Mesendoderm (in vitro differentiated cells): ENCODE results near the gene PCYT1B.
"Not testable (repeated sequence)": the region's sequence is repeated elsewhere in the genome, so short reads cannot be mapped to it uniquely, and the experiment has no call there.

Source experiments
- DNase-seq: peaks from one replicate; pipeline ENCODE4 v3.0.0; 2013
- H2AK5ac ChIP-seq: 2 replicates; pipeline ENCODE4 v1.6.1; 2013; ENCODE audit warnings: low read length, inconsistent platforms
- H2BK120ac ChIP-seq: 2 replicates; pipeline ENCODE4 v1.6.1; 2013; ENCODE audit warnings: low read depth, mild to moderate bottlenecking, low read length, moderate library complexity, mixed read lengths
- H2BK15ac ChIP-seq: replicated peaks from 2 replicates; pipeline ENCODE4 v1.6.1; 2013; ENCODE audit warnings: low read depth, mild to moderate bottlenecking, moderate library complexity
- H2BK5ac ChIP-seq: 2 replicates; pipeline ENCODE4 v1.6.1; 2013; ENCODE audit warnings: low read length, inconsistent platforms
- H3K18ac ChIP-seq: 2 replicates; pipeline ENCODE4 v1.6.1; 2013; ENCODE audit warnings: mild to moderate bottlenecking, low read length, mixed read lengths
- H3K23ac ChIP-seq: one replicate; pipeline ENCODE4 v1.6.1; 2013; ENCODE audit warnings: low read length
- H3K27ac ChIP-seq: 2 replicates; pipeline ENCODE4 v1.5.1; 2013; ENCODE audit warnings: low read depth, mild to moderate bottlenecking, inconsistent platforms, low read length, moderate library complexity
- H3K27me3 ChIP-seq: 2 replicates; pipeline ENCODE4 v1.6.1; 2013; ENCODE audit warnings: low read length, control low read depth, mild to moderate bottlenecking, inconsistent platforms; ENCODE audit not compliant: insufficient read depth, poor library complexity
- H3K36me3 ChIP-seq: 2 replicates; pipeline ENCODE4 v1.6.1; 2013; ENCODE audit warnings: low read length, inconsistent platforms; ENCODE audit not compliant: control insufficient read depth, insufficient read depth
- H3K4ac ChIP-seq: one replicate; pipeline ENCODE4 v1.6.1; 2013; ENCODE audit warnings: low read depth, mild to moderate bottlenecking, low read length, moderate library complexity
- H3K4me1 ChIP-seq: 2 replicates; pipeline ENCODE4 v1.6.1; 2013; ENCODE audit warnings: low read depth, low read length, inconsistent platforms; ENCODE audit not compliant: control insufficient read depth
- H3K4me2 ChIP-seq: 2 replicates; pipeline ENCODE4 v1.6.1; 2013; ENCODE audit warnings: low read length
- H3K4me3 ChIP-seq: 2 replicates; pipeline ENCODE4 v1.5.1; 2013; ENCODE audit warnings: mild to moderate bottlenecking, low read length
- H3K56ac ChIP-seq: one replicate; pipeline ENCODE4 v1.6.1; 2013; ENCODE audit warnings: low read length
- H3K79me1 ChIP-seq: 2 replicates; pipeline ENCODE4 v1.6.1; 2013; ENCODE audit warnings: low read length, inconsistent platforms
- H3K79me2 ChIP-seq: 2 replicates; pipeline ENCODE4 v1.6.1; 2013; ENCODE audit warnings: mild to moderate bottlenecking, low read length; ENCODE audit not compliant: control insufficient read depth, insufficient read depth
- H3K9ac ChIP-seq: 2 replicates; pipeline ENCODE4 v1.6.1; 2013; ENCODE audit warnings: low read length, inconsistent platforms
- H4K5ac ChIP-seq: one replicate; pipeline ENCODE4 v1.6.1; 2013; ENCODE audit warnings: low read length
- H4K8ac ChIP-seq: one replicate; pipeline ENCODE4 v1.6.1; 2013; ENCODE audit warnings: low read depth, mild to moderate bottlenecking, control low read depth, low read length, moderate library complexity
- WGBS: extraction: QIAGEN DNeasy Blood & Tissue Kit; methylation state at CpG from one replicate; pipeline ENCODE4 v1.1.7; 2013; ENCODE audit warnings: low lambda C conversion rate, missing lambda C conversion rate; ENCODE audit not compliant: insufficient coverage; ENCODE audit errors: extremely low coverage; 5-methylcytosine and 5-hydroxymethylcytosine counted together

PCYT1B gene

DNA sequence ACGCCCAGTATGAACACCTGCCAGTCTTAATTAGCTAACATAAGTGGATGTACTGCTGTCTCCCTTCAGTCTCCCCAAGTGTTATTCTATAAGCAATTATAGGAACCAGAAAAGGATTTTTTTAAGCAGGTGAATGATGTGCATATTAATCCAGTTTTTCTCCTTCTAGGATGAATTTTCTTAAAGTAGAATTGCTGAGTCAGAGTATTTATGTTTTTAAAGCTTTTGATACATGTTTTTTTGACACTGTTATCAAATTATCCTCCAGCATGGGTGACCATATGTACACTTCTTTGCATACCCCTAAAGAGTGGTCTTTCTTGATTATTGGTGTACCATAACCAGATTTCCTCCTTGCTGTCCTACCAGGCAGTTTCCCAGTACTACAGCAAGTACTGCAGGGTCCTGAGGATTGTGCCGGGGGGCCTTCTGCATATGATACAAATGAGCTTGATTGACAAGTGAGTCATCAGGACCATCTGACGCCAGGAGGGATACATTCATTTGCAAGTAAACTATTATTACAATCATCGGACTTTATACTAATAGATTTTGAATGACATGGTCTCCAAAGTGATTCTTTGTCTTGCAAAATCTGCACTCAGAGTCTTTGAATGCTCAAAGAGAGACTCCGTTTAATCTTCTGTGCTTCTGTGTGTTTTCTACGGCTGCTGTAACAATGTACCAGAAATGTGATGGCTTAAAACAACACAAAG lies 10.7 kb upstream of the PCYT1B start:
- Histone ChIP-seq H3K18ac (no peak overlapping the region), H3K4me3 (no peak overlapping the region), H2BK15ac (no peak overlapping the region), H4K8ac (no peak overlapping the region), H2BK120ac (no peak overlapping the region), H3K27ac (no peak overlapping the region), H3K23ac (no peak overlapping the region), H3K56ac (no peak overlapping the region), H2AK5ac (no peak overlapping the region), H3K27me3 (no peaks in the 10 kb centered on the region), H4K5ac (no peak overlapping the region), H3K9ac (no peak overlapping the region), H3K79me1 (no peaks in the 10 kb centered on the region), H2BK5ac (no peak overlapping the region), H3K36me3 (no peaks in the 10 kb centered on the region), H3K79me2 (no peaks in the 10 kb centered on the region), H3K4me1 (no peaks in the 10 kb centered on the region), H3K4ac (no peak overlapping the region), H3K4me2 (no peak overlapping the region)
- no peak for DNase-seq
- no CpG with 5 or more reads among the region's 6 CpGs for WGBS

DNA sequence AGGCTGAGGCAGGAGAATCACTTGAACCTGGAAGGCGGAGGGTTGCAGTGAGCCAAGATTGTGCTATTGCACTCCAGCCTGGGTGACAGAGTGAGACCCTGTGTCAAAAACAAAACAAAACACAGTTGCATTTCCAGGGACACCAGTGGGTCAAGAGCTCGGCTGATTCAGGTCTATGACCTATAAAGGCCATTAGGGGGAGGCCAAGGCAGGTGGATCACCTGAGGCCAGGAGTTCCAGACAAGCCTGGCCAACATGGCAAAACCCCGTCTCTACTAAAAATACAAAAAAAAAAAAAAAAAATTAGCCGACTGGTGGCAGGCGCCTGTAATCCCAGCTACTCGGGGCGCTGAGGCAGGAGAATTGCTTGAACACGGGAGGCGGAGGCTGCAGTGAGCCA lies 8.5 kb upstream of the PCYT1B start:
- H2BK5ac ChIP-seq, H3K4me3 ChIP-seq, H4K5ac ChIP-seq, H3K36me3 ChIP-seq, H3K79me2 ChIP-seq, H2BK120ac ChIP-seq, H2BK15ac ChIP-seq, H3K79me1 ChIP-seq, H3K27ac ChIP-seq, H4K8ac ChIP-seq, H3K4me2 ChIP-seq, H3K4ac ChIP-seq, H3K18ac ChIP-seq, H3K9ac ChIP-seq, H2AK5ac ChIP-seq, H3K27me3 ChIP-seq, H3K4me1 ChIP-seq, H3K56ac ChIP-seq, H3K23ac ChIP-seq: not testable (repeated sequence)
- DNase-seq = peak; percentile 38
- no CpG with 5 or more reads among the region's 9 CpGs for WGBS

DNA sequence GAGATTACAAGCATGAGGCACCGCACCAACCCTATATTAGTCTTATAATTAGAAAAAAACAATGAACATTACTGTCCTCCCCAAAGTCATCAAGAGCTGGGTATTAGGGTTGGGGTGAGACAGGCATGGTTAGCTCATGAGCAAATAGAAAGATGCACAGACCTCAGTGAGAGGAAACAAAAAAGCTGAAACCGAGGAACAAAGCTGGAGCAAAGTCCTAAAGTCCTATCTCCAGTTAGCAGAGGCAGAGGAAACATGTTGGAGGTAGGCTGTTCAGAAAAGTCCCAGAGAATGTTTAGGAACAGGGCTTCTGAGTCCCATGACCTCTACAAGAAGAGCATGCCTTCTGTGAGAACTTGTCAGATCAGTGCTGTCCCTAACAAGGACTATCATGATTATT lies 4.6 kb upstream of the PCYT1B start:
- H2AK5ac ChIP-seq = no peak overlapping the region
- WGBS = no CpG with 5 or more reads among the region's 2 CpGs
- no peak overlapping the region for H4K5ac ChIP-seq
- H3K79me2 ChIP-seq = no peaks in the 10 kb centered on the region
- H3K4me1 ChIP-seq = no peaks in the 10 kb centered on the region
- H2BK15ac ChIP-seq = no peak overlapping the region
- H3K27me3 ChIP-seq = no peaks in the 10 kb centered on the region
- H2BK5ac ChIP-seq = no peak overlapping the region
- no peaks in the 10 kb centered on the region for H3K36me3 ChIP-seq
- DNase-seq = no peak
- no peak overlapping the region for H3K4me2 ChIP-seq
- no peak overlapping the region for H3K56ac ChIP-seq
- H3K23ac ChIP-seq = no peak overlapping the region
- H3K18ac ChIP-seq = no peak overlapping the region
- no peaks in the 10 kb centered on the region for H3K79me1 ChIP-seq
- no peak overlapping the region for H3K9ac ChIP-seq
- no peak overlapping the region for H3K4me3 ChIP-seq
- no peak overlapping the region for H2BK120ac ChIP-seq
- no peak overlapping the region for H4K8ac ChIP-seq
- H3K4ac ChIP-seq = no peak overlapping the region
- H3K27ac ChIP-seq = no peak overlapping the region

GRCh38 chrX:24648495-24648894 lies 1.3 kb upstream of the PCYT1B start:
- no peak overlapping the region for H3K4me3 ChIP-seq
- no peak overlapping the region for H3K56ac ChIP-seq
- no CpG with 5 or more reads among the region's 6 CpGs for WGBS
- no peak overlapping the region for H3K4me2 ChIP-seq
- H3K79me2 ChIP-seq = no peaks in the 10 kb centered on the region
- H3K27ac ChIP-seq = no peak overlapping the region
- H3K36me3 ChIP-seq = no peaks in the 10 kb centered on the region
- no peak overlapping the region for H2AK5ac ChIP-seq
- DNase-seq = no peak
- H2BK5ac ChIP-seq = no peak overlapping the region
- no peak overlapping the region for H3K18ac ChIP-seq
- H2BK120ac ChIP-seq = no peak overlapping the region
- H2BK15ac ChIP-seq = no peak overlapping the region
- no peak overlapping the region for H3K23ac ChIP-seq
- no peaks in the 10 kb centered on the region for H3K4me1 ChIP-seq
- H3K27me3 ChIP-seq = no peaks in the 10 kb centered on the region
- H3K9ac ChIP-seq = no peak overlapping the region
- H4K8ac ChIP-seq = no peak overlapping the region
- no peaks in the 10 kb centered on the region for H3K79me1 ChIP-seq
- H3K4ac ChIP-seq = no peak overlapping the region
- H4K5ac ChIP-seq = no peak overlapping the region

- peak overlapping the region; percentile 77 for H3K56ac ChIP-seq
- H3K27ac ChIP-seq = peak overlapping the region; percentile 70
- H3K4me1 ChIP-seq = no peaks in the 10 kb centered on the region
- H4K8ac ChIP-seq = no peak overlapping the region
- H2AK5ac ChIP-seq = no peak overlapping the region
- peak overlapping the region; percentile 32 for H3K4me3 ChIP-seq
- no peak overlapping the region for H4K5ac ChIP-seq
- H3K27me3 ChIP-seq = no peaks in the 10 kb centered on the region
- H3K4me2 ChIP-seq = peak overlapping the region; percentile 67
- no peaks in the 10 kb centered on the region for H3K79me2 ChIP-seq
- no peak overlapping the region for H3K23ac ChIP-seq
- no peak overlapping the region for H3K4ac ChIP-seq
- H3K79me1 ChIP-seq = no peaks in the 10 kb centered on the region
- no peak overlapping the region for H2BK15ac ChIP-seq
- H3K9ac ChIP-seq = peak overlapping the region; percentile 62
- H2BK5ac ChIP-seq = no peak overlapping the region
- H3K36me3 ChIP-seq = no peaks in the 10 kb centered on the region
- no CpG with 5 or more reads among the region's 13 CpGs for WGBS
- no peak overlapping the region for H2BK120ac ChIP-seq
- no peak for DNase-seq
- H3K18ac ChIP-seq = no peak overlapping the region
Measured at GRCh38 chrX:24646745-24647182, 383 bp downstream of the PCYT1B start.

- peak overlapping the region; percentile 14 for H3K4me2 ChIP-seq
Measured at GRCh38 chrX:24646006-24646405, 1.1 kb downstream of the PCYT1B start.

More at GRCh38 chrX:24646006-24646405, 1.1 kb downstream of the PCYT1B start:
- DNase-seq = peak; percentile 8
- H3K36me3 ChIP-seq = no peaks in the 10 kb centered on the region
- H2BK120ac ChIP-seq = no peak overlapping the region
- no peaks in the 10 kb centered on the region for H3K4me1 ChIP-seq
- H2BK15ac ChIP-seq = no peak overlapping the region
- H3K79me2 ChIP-seq = no peaks in the 10 kb centered on the region
- H3K79me1 ChIP-seq = no peaks in the 10 kb centered on the region
- H3K4ac ChIP-seq = no peak overlapping the region
- peak overlapping the region; percentile 45 for H3K56ac ChIP-seq
- H3K9ac ChIP-seq = peak overlapping the region; percentile 61
- no peak overlapping the region for H3K27ac ChIP-seq
- H3K4me3 ChIP-seq = peak overlapping the region; percentile 6
- no peak overlapping the region for H4K5ac ChIP-seq
- H3K23ac ChIP-seq = no peak overlapping the region
- no peak overlapping the region for H2AK5ac ChIP-seq
- no CpG with 5 or more reads among the region's 10 CpGs for WGBS
- H3K27me3 ChIP-seq = no peaks in the 10 kb centered on the region
- no peak overlapping the region for H2BK5ac ChIP-seq
- H4K8ac ChIP-seq = no peak overlapping the region
- H3K18ac ChIP-seq = peak overlapping the region; percentile 51
